GM18526 (cell line): ENCODE results near the gene TRERF1.

ENCODE experiments used
- POLR2A ChIP-seq: IDR thresholded peaks from 3 replicates; pipeline ENCODE4 v1.6.1; 2011; ENCODE audit not compliant: insufficient read length; ENCODE audit errors: extremely low read depth

TRERF1 gene

GRCh38 chr6:42451333-42452170 is at the start of gene TRERF1:
Gene TRERF1 (minus strand): TSS chr6:42451926. CDS start chr6:42269590, 182,336 bp downstream.
- TF ChIP-seq POLR2A, result no peak

GRCh38 chr6:42498473-42499128 is 46.9 kb upstream of the TRERF1 start:
- TF ChIP-seq POLR2A, result no peak

- TF ChIP-seq POLR2A, result no peak
Observed at GRCh38 chr6:42493914-42494539, 42.3 kb upstream of the TRERF1 start.

GRCh38 chr6:42488129-42488528 is 36.4 kb upstream of the TRERF1 start:
- no peak for TF ChIP-seq POLR2A

- TF ChIP-seq POLR2A, result no peak
Observed at GRCh38 chr6:42484261-42484660, 32.5 kb upstream of the TRERF1 start.

GRCh38 chr6:42482174-42482573 is 30.4 kb upstream of the TRERF1 start:
- no peak for TF ChIP-seq POLR2A

- TF ChIP-seq POLR2A, result no peak
Observed at GRCh38 chr6:42471714-42472113, 20.0 kb upstream of the TRERF1 start.

GRCh38 chr6:42471142-42471541 is 19.4 kb upstream of the TRERF1 start:
- no peak for TF ChIP-seq POLR2A

- no peak for TF ChIP-seq POLR2A
Observed at GRCh38 chr6:42468273-42468672, 16.5 kb upstream of the TRERF1 start.

- no peak for TF ChIP-seq POLR2A
Observed at GRCh38 chr6:42467651-42468050, 15.9 kb upstream of the TRERF1 start.

- TF ChIP-seq POLR2A, result no peak
Observed at GRCh38 chr6:42462474-42462972, 10.8 kb upstream of the TRERF1 start.

GRCh38 chr6:42460883-42461282 is 9.2 kb upstream of the TRERF1 start:
- TF ChIP-seq POLR2A, result no peak

GRCh38 chr6:42459888-42460287 is 8.2 kb upstream of the TRERF1 start:
- TF ChIP-seq POLR2A, result no peak

- no peak for TF ChIP-seq POLR2A
Observed at GRCh38 chr6:42454428-42454791, 2.7 kb upstream of the TRERF1 start.

GRCh38 chr6:42453654-42454427 is 2.1 kb upstream of the TRERF1 start:
- TF ChIP-seq POLR2A, result no peak
